Measurements from ENCODE around the gene MYBPC1.

- TF ChIP-seq ZNF362 (CRISPR knock-in tag; IDR thresholded peaks at IDR 0.05; ENCODE audit: borderline replicate concordance) (no peak), EP300 (IDR thresholded peaks at IDR 0.05; ENCODE audit: low read depth in 2 of 2, low read length in 2 of 2) (no peak), EP300 (CRISPR knock-in tag; IDR thresholded peaks at IDR 0.05; ENCODE audit: borderline replicate concordance) (no peak), ZFX (CRISPR knock-in tag; IDR thresholded peaks at IDR 0.05; ENCODE audit: low read depth) (no peak), ZNF264 (CRISPR knock-in tag; IDR thresholded peaks at IDR 0.05) (no peak), ETV6 (CRISPR knock-in tag; conservative IDR thresholded peaks at IDR 0.05) (no peak), ZNF878 (CRISPR knock-in tag; IDR thresholded peaks at IDR 0.05) (no peak), ZFP82 (CRISPR knock-in tag; IDR thresholded peaks at IDR 0.05; ENCODE audit: borderline replicate concordance) (no peak), POLR2AphosphoS5 (IDR thresholded peaks at IDR 0.05; ENCODE audit: low read depth, low read length) (no peak), FOXP4 (CRISPR knock-in tag; IDR thresholded peaks at IDR 0.05) (no peak), SP1 (IDR thresholded peaks at IDR 0.05) (no peak), SP1 (CRISPR knock-in tag; IDR thresholded peaks at IDR 0.05) (no peak), AFF4 (CRISPR knock-in tag; IDR thresholded peaks at IDR 0.05) (no peak), ZSCAN29 (CRISPR knock-in tag; conservative IDR thresholded peaks at IDR 0.05) (no peak), ZNF879 (CRISPR knock-in tag; IDR thresholded peaks at IDR 0.05) (no peak), FOXC1 (CRISPR knock-in tag; IDR thresholded peaks at IDR 0.05; ENCODE audit: borderline replicate concordance) (no peak)
These were observed 29.9 kb upstream of the MYBPC1 start for GRCh38 chr12:101564912-101565311.
